ENCODE results near the gene PDXK. TPM values are rescaled to one million over a fixed set of nuclear protein-coding genes. Genes with fewer than 3 reads are reported as not detected.

Gene PDXK
- total and polyA plus RNA-seq, 2 of the 8 experiments (the other 6 are each of a cell fraction or from before 2014, with no cell fraction given), result 78.0 to 112 TPM

DNA sequence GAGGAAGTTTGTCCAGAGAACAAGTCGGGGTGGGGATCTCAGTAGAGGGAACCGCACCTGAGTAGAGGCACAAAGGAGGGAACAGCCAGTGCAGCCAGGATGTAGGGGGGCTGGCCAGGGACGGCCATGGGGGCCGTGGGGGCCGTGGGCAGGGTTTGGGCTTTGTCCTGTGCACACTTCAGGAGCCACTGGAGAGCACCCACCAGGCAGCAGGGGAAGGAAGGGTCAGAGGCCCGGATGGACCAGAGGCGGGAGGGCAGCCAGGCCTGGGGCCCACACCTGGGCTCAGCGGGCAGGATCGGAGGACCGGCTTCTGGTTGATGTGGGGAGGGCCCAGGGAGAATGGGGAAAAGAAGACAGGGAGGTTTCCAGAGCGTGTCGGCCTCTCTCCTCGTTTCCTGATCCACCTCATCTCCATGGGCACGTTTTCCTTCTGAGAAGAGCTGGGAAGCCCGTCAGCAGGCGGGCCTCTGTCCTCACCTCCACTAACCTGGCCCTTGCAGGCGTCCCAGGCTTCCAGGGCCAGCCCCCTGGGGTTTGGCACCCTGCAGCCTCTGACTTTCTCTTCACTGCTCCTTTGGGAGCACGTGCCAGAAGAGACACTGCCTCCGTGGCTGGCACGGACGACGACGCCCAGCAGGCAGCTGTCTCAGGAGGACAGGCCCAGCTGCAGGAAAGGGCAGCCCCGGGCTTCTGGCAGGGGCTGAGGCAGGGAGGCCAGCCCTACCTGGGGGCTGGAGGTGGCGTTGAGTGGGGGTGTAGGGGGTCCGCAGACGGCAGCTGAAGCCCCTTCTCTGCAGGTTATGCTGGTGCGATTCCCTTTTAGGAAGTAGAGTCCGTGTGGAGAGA is 16.8 kb upstream of the PDXK start:
- no peak overlapping the region for H3K4ac ChIP-seq (replicated peaks; ENCODE audit: insufficient read length, low read depth, low read length)
- no peak overlapping the region for H3K9ac ChIP-seq (replicated peaks in 1 of 4; ENCODE audit: extremely low read depth in 1 of 4, low read depth in 3 of 4, low read length in 3 of 4)
- no peak for FAIRE-seq
- H3K36me3 ChIP-seq (ENCODE audit: control insufficient read depth in 2 of 4, insufficient read depth in 4 of 4, low read length in 3 of 4), result no peaks in the 10 kb centered on the region
- peak overlapping the region; percentile 50; the same call in 1 of the 2 replicates for H2BK12ac ChIP-seq (ENCODE audit: low read depth, low read length)
- peak overlapping the region; percentile 16; the same call in 1 of the 2 replicates for H2BK15ac ChIP-seq (ENCODE audit: low read length)
- H2AFZ ChIP-seq (ENCODE audit: low read length), result no peak overlapping the region
- H3K27ac ChIP-seq (ENCODE audit: low read depth, low read length), result no peak overlapping the region
- no peaks in the 10 kb centered on the region for H3K79me2 ChIP-seq (ENCODE audit: control insufficient read depth in 1 of 2, insufficient read depth in 2 of 2, low read length in 2 of 2)
- H3K79me1 ChIP-seq (ENCODE audit: low read depth, low read length), result no peaks in the 10 kb centered on the region
- H3K23ac ChIP-seq (ENCODE audit: insufficient read length), result no peak overlapping the region
- no peak overlapping the region for H4K91ac ChIP-seq (replicated peaks; ENCODE audit: insufficient read length, low read length)
- DNase-seq (ENCODE audit: low read depth in 1 of 2, low spot score in 2 of 2), result no peak
- no peak overlapping the region for H2AK5ac ChIP-seq (ENCODE audit: low read depth, low read length)
- 83% methylated on average over 24 of the region's 29 CpGs; no CpG with 5 or more reads in 1 of the 2 experiments for WGBS, 2 experiments (ENCODE audit: extremely low coverage in 1 of 2, insufficient coverage in 1 of 2, insufficient read length in 1 of 2, insufficient replicate concordance in 2 of 2, low coverage in 1 of 2, low lambda C conversion rate in 2 of 2, missing lambda C conversion rate in 1 of 2)
- H3K4me1 ChIP-seq (replicated peaks in 1 of 4; ENCODE audit: control insufficient read depth in 3 of 4, insufficient read depth in 4 of 4, low read length in 3 of 4), result peaks cover 0 to 14% (median 5%) of the 10 kb centered on the region in 4 experiments; a peak in 6 of 7 replicates
- no peak overlapping the region for H2BK20ac ChIP-seq (ENCODE audit: low read length)
- H4K20me1 ChIP-seq (replicated peaks in 1 of 2; ENCODE audit: control insufficient read depth in 1 of 2, insufficient read depth in 2 of 2, low read length in 2 of 2), result no peaks in the 10 kb centered on the region
- H3K56ac ChIP-seq (replicated peaks; ENCODE audit: insufficient read length, low read depth, low read length), result no peak overlapping the region
- POLR2A ChIA-PET (ENCODE audit: partially characterized antibody), result interaction anchor here (0.8 to 3.3 kb wide), 7 partner anchors 9 to 813 kb away, joined by 3 to 10 read pairs (median 4); partner anchors contain the start of gene RRP1
- no peaks in the 10 kb centered on the region for H3K23me2 ChIP-seq (ENCODE audit: low read depth, low read length)
- CTCF ChIA-PET (ENCODE audit: partially characterized antibody), result interaction anchor here (0.8 to 1.6 kb wide), 3 partner anchors 11 to 26 kb away, joined by 3 to 5 read pairs (median 4); no protein-coding TSS in a partner anchor
- H2BK5ac ChIP-seq (ENCODE audit: low read depth, low read length), result peak overlapping the region; percentile 52; the same call in 1 of the 2 replicates
- no peak overlapping the region for H3K4me2 ChIP-seq (ENCODE audit: insufficient read depth in 1 of 2, low read depth in 2 of 2, low read length in 2 of 2)
- H4K5ac ChIP-seq (ENCODE audit: insufficient read length, low read depth, low read length), result no peak overlapping the region
- no peaks in the 10 kb centered on the region for H3K27me3 ChIP-seq (replicated peaks in 1 of 4; ENCODE audit: control insufficient read depth in 3 of 4, extremely low read depth in 1 of 4, insufficient read depth in 3 of 4, low read length in 3 of 4)
- no peak overlapping the region; the same call in 1 of the 2 replicates for H3K18ac ChIP-seq (ENCODE audit: extremely low read depth, low read length)
- no peak overlapping the region for H3K14ac ChIP-seq (ENCODE audit: insufficient read length)
- H3K4me3 ChIP-seq (ENCODE audit: extremely low read depth in 1 of 4, insufficient read depth in 2 of 4, low read depth in 3 of 4, low read length in 4 of 4), result no peak overlapping the region
- H3K9me3 ChIP-seq (ENCODE audit: insufficient read depth in 2 of 2, low read depth in 1 of 2, low read length in 1 of 2), result no peaks in the 10 kb centered on the region
- peak overlapping the region; percentile 41; the same call in 1 of the 2 replicates for H4K8ac ChIP-seq (ENCODE audit: extremely low read depth, insufficient read depth, low read length)
- no peak overlapping the region for H2BK120ac ChIP-seq (replicated peaks; ENCODE audit: low read depth, low read length)
- TF ChIP-seq TAF7 (optimal IDR thresholded peaks at IDR 0.05; ENCODE audit: borderline replicate concordance, low read depth, low read length), result no peak
- TF ChIP-seq BACH1 (IDR thresholded peaks at IDR 0.05; ENCODE audit: low read length), result no peak
- TF ChIP-seq SIRT6 (IDR thresholded peaks at IDR 0.05; ENCODE audit: low read length), result no peak
- no peak for TF ChIP-seq EGR1 (IDR thresholded peaks at IDR 0.05; ENCODE audit: borderline replicate concordance, low read depth, low read length)
- no peak for TF ChIP-seq CHD1 (IDR thresholded peaks at IDR 0.05; ENCODE audit: low read depth, low read length)
- TF ChIP-seq KDM4A (IDR thresholded peaks at IDR 0.05; ENCODE audit: low read depth, low read length, severe bottlenecking), result no peak
- TF ChIP-seq YY1 (IDR thresholded peaks at IDR 0.05; ENCODE audit: low read depth, low read length), result no peak
- TF ChIP-seq CTBP2 (IDR thresholded peaks at IDR 0.05; ENCODE audit: borderline replicate concordance, insufficient read depth, insufficient read length, low read length), result no peak
- no peak for TF ChIP-seq RNF2 (IDR thresholded peaks at IDR 0.05; ENCODE audit: borderline replicate concordance, low read depth, low read length, missing control alignments, poor library complexity, severe bottlenecking)
- TF ChIP-seq JUND (IDR thresholded peaks at IDR 0.05; ENCODE audit: low read length), result no peak
- no peak for TF ChIP-seq TEAD4 (IDR thresholded peaks at IDR 0.05; ENCODE audit: low read depth, low read length)
- TF ChIP-seq KDM5A (IDR thresholded peaks at IDR 0.05; ENCODE audit: low read length), result no peak

Data from H1 (cell line).